K562 (cell line): Measurements from ENCODE around the gene SETD5. TPM values are rescaled to one million over a fixed set of nuclear protein-coding genes. Genes with fewer than 3 reads are reported as not detected.

Experiments used
- ZNF140 ChIP-seq: fragments of 250-450 bp; sonication (Bioruptor Pico); IDR thresholded peaks from 2 replicates; pipeline ENCODE4 v1.8.0; 2021; ENCODE audit warnings: moderate library complexity, mild to moderate bottlenecking, inconsistent platforms
- ZNF77 ChIP-seq: fragments of 250-450 bp; sonication (Bioruptor Pico); IDR thresholded peaks from 2 replicates; pipeline ENCODE4 v1.5.0; 2020
- polyA plus RNA-seq, 8 experiments: library from polyadenylated mRNA; depleted of rRNA in 4 of 8; stranded (reverse) in 5 of 8; unstranded in 3 of 8; fragments of >200 nt; fragmentation: Nextera tagmentation in 2 of 8; fragmentation: Illumina TruSeq in 1 of 8; extraction: Ambion mirVana in 2 of 8; extraction: Trizol in 1 of 8; gene quantifications; 2 replicates each; pipeline versions ENCODE4 v1.2.1 to v1.2.3, GENCODE V29; 2011 to 2014; ENCODE audit warnings: inconsistent platforms in 1 of 8, missing spikeins in 1 of 8
- total RNA-seq, 7 experiments: library from RNA; depleted of rRNA in 6 of 7; stranded (reverse); fragments of >200 nt in 6 of 7; fragmentation: Illumina TruSeq in 2 of 7; extraction: Trizol in 2 of 7; gene quantifications; 2 replicates each; pipeline versions ENCODE4 v1.2.1 to v1.2.3, GENCODE V29; 2011 to 2021; ENCODE audit warnings: low replicate concordance in 1 of 7
- TF ChIP-seq, protein P1 (sequence below): fragments of 450-650 bp; IDR thresholded peaks from 2 replicates; pipeline ENCODE4 v1.7.0; 2016; ENCODE audit warnings: borderline replicate concordance
- TF ChIP-seq, protein P2 (sequence below), 2 experiments: fragments of 450-650 bp; formaldehyde crosslinking in 1 of 2; IDR thresholded peaks; 2 replicates each; pipeline versions ENCODE4 v1.4.0 to v1.6.1; 2014 to 2020; ENCODE audit warnings: mild to moderate bottlenecking in 2 of 2, borderline replicate concordance in 1 of 2, low read depth in 1 of 2

Gene SETD5
- total and polyA plus RNA-seq, 9 of the 15 experiments (the other 6 are each of a cell fraction or from before 2014, with no cell fraction given), result 20.8 to 135 (median 87.2) TPM

DNA sequence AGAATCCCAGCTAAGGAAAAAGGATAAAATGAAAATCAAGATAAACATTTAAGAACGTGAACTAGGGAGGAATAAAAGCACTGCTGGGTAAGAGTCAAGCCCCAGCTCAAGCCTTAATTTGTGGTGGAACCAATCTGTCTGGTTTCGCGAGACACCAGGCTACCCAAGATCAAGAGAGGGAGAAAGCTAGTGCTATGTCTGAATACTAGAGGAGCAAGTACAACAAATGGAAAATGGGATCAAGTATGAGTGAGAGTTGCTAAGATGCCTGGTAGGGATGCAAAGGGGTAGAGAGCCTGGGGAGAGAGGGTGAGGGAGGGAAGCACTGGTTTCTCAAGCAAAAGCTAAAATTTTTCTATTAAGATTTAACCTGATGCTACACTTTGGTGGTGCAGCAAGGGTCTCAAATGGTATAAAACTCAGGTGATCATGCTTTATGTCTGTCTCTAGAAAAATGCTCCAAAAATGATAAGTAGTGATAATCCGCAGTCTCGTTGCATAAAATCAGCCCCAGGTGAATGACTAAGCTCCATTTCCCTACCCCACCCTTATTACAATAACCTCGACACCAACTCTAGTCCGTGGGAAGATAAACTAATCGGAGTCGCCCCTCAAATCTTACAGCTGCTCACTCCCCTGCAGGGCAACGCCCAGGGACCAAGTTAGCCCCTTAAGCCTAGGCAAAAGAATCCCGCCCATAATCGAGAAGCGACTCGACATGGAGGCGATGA lies 1.7 kb upstream of the SETD5 start (continued):
- TF ChIP-seq, protein P1, sequence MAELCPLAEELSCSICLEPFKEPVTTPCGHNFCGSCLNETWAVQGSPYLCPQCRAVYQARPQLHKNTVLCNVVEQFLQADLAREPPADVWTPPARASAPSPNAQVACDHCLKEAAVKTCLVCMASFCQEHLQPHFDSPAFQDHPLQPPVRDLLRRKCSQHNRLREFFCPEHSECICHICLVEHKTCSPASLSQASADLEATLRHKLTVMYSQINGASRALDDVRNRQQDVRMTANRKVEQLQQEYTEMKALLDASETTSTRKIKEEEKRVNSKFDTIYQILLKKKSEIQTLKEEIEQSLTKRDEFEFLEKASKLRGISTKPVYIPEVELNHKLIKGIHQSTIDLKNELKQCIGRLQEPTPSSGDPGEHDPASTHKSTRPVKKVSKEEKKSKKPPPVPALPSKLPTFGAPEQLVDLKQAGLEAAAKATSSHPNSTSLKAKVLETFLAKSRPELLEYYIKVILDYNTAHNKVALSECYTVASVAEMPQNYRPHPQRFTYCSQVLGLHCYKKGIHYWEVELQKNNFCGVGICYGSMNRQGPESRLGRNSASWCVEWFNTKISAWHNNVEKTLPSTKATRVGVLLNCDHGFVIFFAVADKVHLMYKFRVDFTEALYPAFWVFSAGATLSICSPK, result no peak
- TF ChIP-seq ZNF77 (CRISPR knock-in tag) (no peak), ZNF140 (CRISPR knock-in tag) (no peak)
- TF ChIP-seq, protein P2, sequence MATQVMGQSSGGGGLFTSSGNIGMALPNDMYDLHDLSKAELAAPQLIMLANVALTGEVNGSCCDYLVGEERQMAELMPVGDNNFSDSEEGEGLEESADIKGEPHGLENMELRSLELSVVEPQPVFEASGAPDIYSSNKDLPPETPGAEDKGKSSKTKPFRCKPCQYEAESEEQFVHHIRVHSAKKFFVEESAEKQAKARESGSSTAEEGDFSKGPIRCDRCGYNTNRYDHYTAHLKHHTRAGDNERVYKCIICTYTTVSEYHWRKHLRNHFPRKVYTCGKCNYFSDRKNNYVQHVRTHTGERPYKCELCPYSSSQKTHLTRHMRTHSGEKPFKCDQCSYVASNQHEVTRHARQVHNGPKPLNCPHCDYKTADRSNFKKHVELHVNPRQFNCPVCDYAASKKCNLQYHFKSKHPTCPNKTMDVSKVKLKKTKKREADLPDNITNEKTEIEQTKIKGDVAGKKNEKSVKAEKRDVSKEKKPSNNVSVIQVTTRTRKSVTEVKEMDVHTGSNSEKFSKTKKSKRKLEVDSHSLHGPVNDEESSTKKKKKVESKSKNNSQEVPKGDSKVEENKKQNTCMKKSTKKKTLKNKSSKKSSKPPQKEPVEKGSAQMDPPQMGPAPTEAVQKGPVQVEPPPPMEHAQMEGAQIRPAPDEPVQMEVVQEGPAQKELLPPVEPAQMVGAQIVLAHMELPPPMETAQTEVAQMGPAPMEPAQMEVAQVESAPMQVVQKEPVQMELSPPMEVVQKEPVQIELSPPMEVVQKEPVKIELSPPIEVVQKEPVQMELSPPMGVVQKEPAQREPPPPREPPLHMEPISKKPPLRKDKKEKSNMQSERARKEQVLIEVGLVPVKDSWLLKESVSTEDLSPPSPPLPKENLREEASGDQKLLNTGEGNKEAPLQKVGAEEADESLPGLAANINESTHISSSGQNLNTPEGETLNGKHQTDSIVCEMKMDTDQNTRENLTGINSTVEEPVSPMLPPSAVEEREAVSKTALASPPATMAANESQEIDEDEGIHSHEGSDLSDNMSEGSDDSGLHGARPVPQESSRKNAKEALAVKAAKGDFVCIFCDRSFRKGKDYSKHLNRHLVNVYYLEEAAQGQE (IDR thresholded peaks at IDR 0.05; ENCODE audit: borderline replicate concordance), result no peak
- TF ChIP-seq, protein P2 (CRISPR knock-in tag; IDR thresholded peaks at IDR 0.05; ENCODE audit: low read depth), result no peak
